K562 (cell line): ENCODE data around the gene BEST2. TPM values are rescaled to one million over a fixed set of nuclear protein-coding genes. Genes with fewer than 3 reads are reported as not detected.

ENCODE experiments used
- CBFB ChIP-seq: sonication (generic); formaldehyde crosslinking; IDR thresholded peaks from 2 replicates; pipeline ENCODE4 v1.4.0; 2020; ENCODE audit warnings: mild to moderate bottlenecking, missing genetic modification reagents
- CBX2 ChIP-seq: fragments of 200-600 bp; sonication (generic); IDR thresholded peaks from one replicate; pipeline ENCODE4 v1.6.1; 2012; ENCODE audit warnings: mild to moderate bottlenecking, low read length, inconsistent platforms; ENCODE audit not compliant: insufficient read depth, poor library complexity, severe bottlenecking
- CBX8 ChIP-seq: fragments of 200-600 bp; sonication (generic); IDR thresholded peaks from 2 replicates; pipeline ENCODE4 v1.6.1; 2012; ENCODE audit warnings: borderline replicate concordance, mixed run types, low read depth, mild to moderate bottlenecking, moderate library complexity, mixed read lengths, low read length, control low read depth, inconsistent platforms; ENCODE audit not compliant: poor library complexity, severe bottlenecking; ENCODE audit errors: extremely low read depth
- E2F5 ChIP-seq: sonication (generic); formaldehyde crosslinking; IDR thresholded peaks from 2 replicates; pipeline ENCODE4 v1.8.0; 2022; ENCODE audit warnings: mild to moderate bottlenecking, missing genetic modification reagents
- EP300 ChIP-seq: IDR thresholded peaks from 2 replicates; pipeline ENCODE4 v1.6.1; 2012; ENCODE audit warnings: low read length, improper control_type of control experiment
- FIP1L1 ChIP-seq: fragments of 200-400 bp; formaldehyde crosslinking; IDR thresholded peaks from 2 replicates; pipeline ENCODE4 v1.6.1; 2018; ENCODE audit warnings: mild to moderate bottlenecking, low read depth, low read length; ENCODE audit not compliant: poor library complexity, severe bottlenecking
- GTF2B ChIP-seq: IDR thresholded peaks from 2 replicates; pipeline ENCODE4 v1.6.1; 2011; ENCODE audit not compliant: insufficient read length; ENCODE audit errors: extremely low read depth
- MLLT1 ChIP-seq, 2 experiments: fragments of 450-650 bp; IDR thresholded peaks; 2 replicates each; pipeline ENCODE4 v1.6.1; 2016
- MTA3 ChIP-seq: fragments of 450-650 bp; formaldehyde crosslinking; IDR thresholded peaks from 2 replicates; pipeline ENCODE4 v1.6.1; 2017; ENCODE audit warnings: mild to moderate bottlenecking, borderline replicate concordance
- NR1H2 ChIP-seq: sonication (generic); formaldehyde crosslinking; IDR thresholded peaks from 2 replicates; pipeline ENCODE4 v1.4.0; 2020; ENCODE audit warnings: mild to moderate bottlenecking, missing genetic modification reagents
- POLR3A ChIP-seq: IDR thresholded peaks from 2 replicates; pipeline ENCODE4 v1.6.1; 2011; ENCODE audit warnings: borderline replicate concordance, mild to moderate bottlenecking, moderate library complexity; ENCODE audit not compliant: insufficient read length, insufficient read depth; ENCODE audit errors: extremely low read depth
- TCF7L2 ChIP-seq: fragments of 150-350 bp; IDR thresholded peaks from 2 replicates; pipeline ENCODE4 v1.6.1; 2016; ENCODE audit warnings: low read depth, mild to moderate bottlenecking, low read length, moderate library complexity
- TRIM28 ChIP-seq: fragments of 450-650 bp; IDR thresholded peaks from 2 replicates; pipeline ENCODE4 v1.6.1; 2017
- XRCC3 ChIP-seq: fragments of 450-650 bp; IDR thresholded peaks from 2 replicates; pipeline ENCODE4 v1.6.1; 2017; ENCODE audit warnings: mild to moderate bottlenecking, moderate library complexity
- ZBTB12 ChIP-seq: fragments of 250-450 bp; sonication (Bioruptor Pico); IDR thresholded peaks from 2 replicates; pipeline ENCODE4 v1.4.0; 2020
- ZBTB2 ChIP-seq: fragments of 450-650 bp; IDR thresholded peaks from 2 replicates; pipeline ENCODE4 v1.6.1; 2016; ENCODE audit warnings: antibody characterized with exemption
- ZBTB33 ChIP-seq: sonication (generic); formaldehyde crosslinking; IDR thresholded peaks from 2 replicates; pipeline ENCODE4 v1.8.1; 2023; ENCODE audit warnings: mild to moderate bottlenecking, missing genetic modification reagents
- ZNF232 ChIP-seq: sonication (generic); formaldehyde crosslinking; IDR thresholded peaks from 2 replicates; pipeline ENCODE4 v1.8.0; 2022; ENCODE audit warnings: mild to moderate bottlenecking, missing genetic modification reagents
- ZNF583 ChIP-seq: fragments of 250-450 bp; sonication (Bioruptor Pico); IDR thresholded peaks from 2 replicates; pipeline ENCODE4 v1.4.0; 2020
- polyA plus RNA-seq, 8 experiments: library from polyadenylated mRNA; depleted of rRNA in 4 of 8; stranded (reverse) in 5 of 8; unstranded in 3 of 8; fragments of >200 nt; fragmentation: Nextera tagmentation in 2 of 8; fragmentation: Illumina TruSeq in 1 of 8; extraction: Ambion mirVana in 2 of 8; extraction: Trizol in 1 of 8; gene quantifications; 2 replicates each; pipeline versions ENCODE4 v1.2.1 to v1.2.3, GENCODE V29; 2011 to 2014; ENCODE audit warnings: inconsistent platforms in 1 of 8, missing spikeins in 1 of 8
- total RNA-seq, 7 experiments: library from RNA; depleted of rRNA in 6 of 7; stranded (reverse); fragments of >200 nt in 6 of 7; fragmentation: Illumina TruSeq in 2 of 7; extraction: Trizol in 2 of 7; gene quantifications; 2 replicates each; pipeline versions ENCODE4 v1.2.1 to v1.2.3, GENCODE V29; 2011 to 2021; ENCODE audit warnings: low replicate concordance in 1 of 7

BEST2 gene
- total and polyA plus RNA-seq, 9 of the 15 experiments (the other 6 are each of a cell fraction or from before 2014, with no cell fraction given), result not detected

- peak; percentile 77 for TF ChIP-seq ZBTB33 (CRISPR knock-in tag)
- no peak for TF ChIP-seq XRCC3
- peak; percentile 84 for TF ChIP-seq FIP1L1
- no peak for TF ChIP-seq TRIM28
- TF ChIP-seq CBX2, result no peak
- peak; percentile 97 for TF ChIP-seq MTA3
- peak; percentile 3; the same call in 1 of the 2 replicates for TF ChIP-seq EP300
- TF ChIP-seq CBFB, result peak; percentile 42
- no peak for TF ChIP-seq GTF2B
- TF ChIP-seq MLLT1 (IDR thresholded peaks at IDR 0.05), result peak in 1 of 2 experiments; percentile 68; a peak in 1 of 4 replicates
- 0 out of 2 replicates have a peak, but pooled peaks have one; percentile 87 for TF ChIP-seq ZNF232
- no peak for TF ChIP-seq POLR3A
- TF ChIP-seq TCF7L2, result peak; percentile 99
- TF ChIP-seq ZNF583 (CRISPR knock-in tag), result no peak
- no peak for TF ChIP-seq CBX8
- TF ChIP-seq E2F5 (CRISPR knock-in tag), result peak; percentile 88
- 0 out of 2 replicates have a peak, but pooled peaks have one; percentile 31 for TF ChIP-seq NR1H2
- 0 out of 2 replicates have a peak, but pooled peaks have one; percentile 30 for TF ChIP-seq ZBTB2
- TF ChIP-seq ZBTB12 (CRISPR knock-in tag), result peak; percentile 15; the same call in 1 of the 2 replicates
These were observed 50.1 kb downstream of the BEST2 start, which contains the start of the genes PRDX2 and THSD8 (continued) for GRCh38 chr19:12801466-12802266.
